A549 (cell line): ENCODE data around the gene FXR2.

Experiments used
- MYC ChIP-seq: IDR thresholded peaks from 2 replicates; pipeline ENCODE4 v1.6.1; 2012; ENCODE audit warnings: mild to moderate bottlenecking, inconsistent platforms, low read length, improper control_type of control experiment, borderline replicate concordance
- SMC3 ChIP-seq: fragments of >200 bp; sonication (Bioruptor Twin); formaldehyde crosslinking; IDR thresholded peaks from 3 replicates; pipeline ENCODE4 v1.6.1; 2018; ENCODE audit warnings: inconsistent platforms
- ZNF302 ChIP-seq: fragments of 250-450 bp; sonication (Bioruptor Pico); IDR thresholded peaks from 2 replicates; pipeline ENCODE4 v1.9.0; 2021; ENCODE audit warnings: inconsistent platforms, mild to moderate bottlenecking, moderate library complexity
- TF ChIP-seq, protein P1 (sequence below): fragments of 150-350 bp; IDR thresholded peaks from 2 replicates; pipeline ENCODE4 v1.6.1; 2014; ENCODE audit warnings: low read depth, mild to moderate bottlenecking, low read length
- TF ChIP-seq, protein P2 (sequence below): fragments of >200 bp; sonication (Bioruptor Twin); formaldehyde crosslinking; IDR thresholded peaks from 3 replicates; pipeline ENCODE4 v1.5.1; 2016

DNA sequence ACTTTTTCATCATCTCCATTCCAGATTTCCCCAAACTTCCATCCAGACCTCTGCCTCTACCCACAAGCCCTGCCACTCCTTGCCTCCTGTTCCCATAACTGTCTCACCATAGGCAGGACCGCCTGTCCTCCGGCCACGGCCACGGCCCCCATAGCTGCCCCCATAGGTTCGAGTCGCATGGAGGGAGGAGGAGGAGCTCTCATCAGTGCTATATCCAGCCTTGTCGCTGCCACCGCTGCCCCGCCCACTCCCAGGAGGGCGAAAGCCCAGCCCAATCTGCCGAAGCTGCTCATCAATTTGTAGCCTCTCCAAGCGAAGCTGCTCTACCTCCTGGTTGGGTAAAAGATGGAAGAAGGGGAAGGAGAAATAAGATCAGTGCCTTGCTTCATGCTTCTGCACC, 21.4 kb downstream of the FXR2 start:
- TF ChIP-seq SMC3 (no peak), ZNF302 (no peak), MYC (no peak)
- TF ChIP-seq, protein P1, sequence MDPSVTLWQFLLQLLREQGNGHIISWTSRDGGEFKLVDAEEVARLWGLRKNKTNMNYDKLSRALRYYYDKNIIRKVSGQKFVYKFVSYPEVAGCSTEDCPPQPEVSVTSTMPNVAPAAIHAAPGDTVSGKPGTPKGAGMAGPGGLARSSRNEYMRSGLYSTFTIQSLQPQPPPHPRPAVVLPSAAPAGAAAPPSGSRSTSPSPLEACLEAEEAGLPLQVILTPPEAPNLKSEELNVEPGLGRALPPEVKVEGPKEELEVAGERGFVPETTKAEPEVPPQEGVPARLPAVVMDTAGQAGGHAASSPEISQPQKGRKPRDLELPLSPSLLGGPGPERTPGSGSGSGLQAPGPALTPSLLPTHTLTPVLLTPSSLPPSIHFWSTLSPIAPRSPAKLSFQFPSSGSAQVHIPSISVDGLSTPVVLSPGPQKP: no peak
- TF ChIP-seq, protein P2, sequence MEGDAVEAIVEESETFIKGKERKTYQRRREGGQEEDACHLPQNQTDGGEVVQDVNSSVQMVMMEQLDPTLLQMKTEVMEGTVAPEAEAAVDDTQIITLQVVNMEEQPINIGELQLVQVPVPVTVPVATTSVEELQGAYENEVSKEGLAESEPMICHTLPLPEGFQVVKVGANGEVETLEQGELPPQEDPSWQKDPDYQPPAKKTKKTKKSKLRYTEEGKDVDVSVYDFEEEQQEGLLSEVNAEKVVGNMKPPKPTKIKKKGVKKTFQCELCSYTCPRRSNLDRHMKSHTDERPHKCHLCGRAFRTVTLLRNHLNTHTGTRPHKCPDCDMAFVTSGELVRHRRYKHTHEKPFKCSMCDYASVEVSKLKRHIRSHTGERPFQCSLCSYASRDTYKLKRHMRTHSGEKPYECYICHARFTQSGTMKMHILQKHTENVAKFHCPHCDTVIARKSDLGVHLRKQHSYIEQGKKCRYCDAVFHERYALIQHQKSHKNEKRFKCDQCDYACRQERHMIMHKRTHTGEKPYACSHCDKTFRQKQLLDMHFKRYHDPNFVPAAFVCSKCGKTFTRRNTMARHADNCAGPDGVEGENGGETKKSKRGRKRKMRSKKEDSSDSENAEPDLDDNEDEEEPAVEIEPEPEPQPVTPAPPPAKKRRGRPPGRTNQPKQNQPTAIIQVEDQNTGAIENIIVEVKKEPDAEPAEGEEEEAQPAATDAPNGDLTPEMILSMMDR: no peak
